H1 (cell line): ENCODE data around the gene TREM1. TPM values are rescaled to one million over a fixed set of nuclear protein-coding genes. Genes with fewer than 3 reads are reported as not detected.

Experiments used
- CTCF ChIA-PET: fragments of 300-600 bp; sonication (Branson Sonifier 250); formaldehyde crosslinking; loops from one replicate; lab custom pipeline; 2021; ENCODE audit not compliant: partially characterized antibody; lab: Charles Lee
- POLR2A ChIA-PET: fragments of 300-600 bp; sonication (Branson Sonifier 250); formaldehyde crosslinking; loops from one replicate; lab custom pipeline; 2021; ENCODE audit warnings: inconsistent platforms; ENCODE audit not compliant: partially characterized antibody; lab: Charles Lee
- DNase-seq, 2 experiments: peaks; one replicate each; pipeline versions ENCODE4 v3.0.0 to v3.0.0-alpha.2; 2010 to 2022; ENCODE audit warnings: low spot score in 2 of 2, low read depth in 1 of 2, mixed read lengths in 1 of 2
- FAIRE-seq: peaks from 2 replicates; lab custom pipeline; 2011; peaks lifted over from hg19 to GRCh38; lab: Jason Lieb, UNC
- H2AFZ ChIP-seq: 2 replicates; pipeline ENCODE4 v1.8.1; 2012; ENCODE audit warnings: low read length, inconsistent platforms
- H2AK5ac ChIP-seq: 2 replicates; pipeline ENCODE4 v1.6.1; 2013; ENCODE audit warnings: low read depth, low read length
- H2BK120ac ChIP-seq: replicated peaks from 2 replicates; pipeline ENCODE3; 2013; ENCODE audit warnings: low read depth, low read length, inconsistent platforms
- H2BK12ac ChIP-seq: 2 replicates; pipeline ENCODE4 v1.6.1; 2013; ENCODE audit warnings: low read depth, low read length
- H2BK15ac ChIP-seq: 2 replicates; pipeline ENCODE4 v1.6.1; 2013; ENCODE audit warnings: low read length
- H2BK20ac ChIP-seq: 2 replicates; pipeline ENCODE4 v1.6.1; 2013; ENCODE audit warnings: low read length
- H2BK5ac ChIP-seq: 2 replicates; pipeline ENCODE4 v1.6.1; 2013; ENCODE audit warnings: low read depth, low read length
- H3K14ac ChIP-seq: 2 replicates; pipeline ENCODE4 v1.6.1; 2013; ENCODE audit warnings: inconsistent platforms; ENCODE audit not compliant: insufficient read length
- H3K18ac ChIP-seq: 2 replicates; pipeline ENCODE4 v1.6.1; 2013; ENCODE audit warnings: low read length; ENCODE audit errors: extremely low read depth
- H3K23ac ChIP-seq: 2 replicates; pipeline ENCODE4 v1.6.1; 2013; ENCODE audit warnings: inconsistent platforms; ENCODE audit not compliant: insufficient read length
- H3K23me2 ChIP-seq: 2 replicates; pipeline ENCODE4 v1.6.1; 2013; ENCODE audit warnings: low read depth, low read length
- H3K27ac ChIP-seq: 2 replicates; pipeline ENCODE4 v1.6.1; 2011; ENCODE audit warnings: low read depth, low read length, inconsistent platforms
- H3K27me3 ChIP-seq, 4 experiments: replicated peaks in 1 of 4; 1 replicate in 1 of 4; 2 replicates in 3 of 4; pipeline versions ENCODE4 v1.6.1 to v1.8.1; 2011 to 2013; ENCODE audit warnings: low read length in 3 of 4, mild to moderate bottlenecking in 3 of 4, inconsistent platforms in 2 of 4, mixed read lengths in 2 of 4, moderate library complexity in 1 of 4; ENCODE audit not compliant: control insufficient read depth in 3 of 4, insufficient read depth in 3 of 4; ENCODE audit errors: extremely low read depth in 1 of 4
- H3K36me3 ChIP-seq, 4 experiments: 2 replicates each; pipeline versions ENCODE4 v1.6.1 to v1.8.1; 2011 to 2013; ENCODE audit warnings: mild to moderate bottlenecking in 4 of 4, low read length in 3 of 4, moderate library complexity in 2 of 4, control low read depth in 1 of 4, inconsistent platforms in 1 of 4; ENCODE audit not compliant: insufficient read depth in 4 of 4, control insufficient read depth in 2 of 4
- H3K4ac ChIP-seq: replicated peaks from 2 replicates; pipeline ENCODE3; 2013; ENCODE audit warnings: low read length, low read depth, mixed read lengths, inconsistent platforms; ENCODE audit not compliant: insufficient read length
- H3K4me1 ChIP-seq, 4 experiments: replicated peaks in 1 of 4; 1 replicate in 1 of 4; 2 replicates in 3 of 4; pipeline versions ENCODE4 v1.6.1 to v1.8.1; 2011 to 2013; ENCODE audit warnings: low read length in 3 of 4, inconsistent platforms in 2 of 4, mixed read lengths in 1 of 4; ENCODE audit not compliant: insufficient read depth in 4 of 4, control insufficient read depth in 3 of 4
- H3K4me2 ChIP-seq, 2 experiments: 2 replicates each; pipeline versions ENCODE4 v1.6.1 to v1.8.1; 2011 to 2013; ENCODE audit warnings: low read depth in 2 of 2, low read length in 2 of 2, control low read depth in 1 of 2, inconsistent platforms in 1 of 2, mild to moderate bottlenecking in 1 of 2; ENCODE audit not compliant: insufficient read depth in 1 of 2
- H3K4me3 ChIP-seq, 4 experiments: fragments of 200-600, 300-600 bp in 1 of 4; sonication (generic), shearing (Covaris generic), sonication (Bioruptor Twin) in 1 of 4; 2 replicates each; pipeline versions ENCODE4 v1.5.1 to v1.8.1; 2011 to 2016; ENCODE audit warnings: low read length in 4 of 4, low read depth in 3 of 4, control low read depth in 2 of 4, inconsistent platforms in 2 of 4, mild to moderate bottlenecking in 2 of 4, mixed read lengths in 1 of 4, moderate library complexity in 1 of 4; ENCODE audit not compliant: insufficient read depth in 2 of 4; ENCODE audit errors: extremely low read depth in 1 of 4
- H3K56ac ChIP-seq: replicated peaks from 2 replicates; pipeline ENCODE3; 2013; ENCODE audit warnings: low read depth, mild to moderate bottlenecking, mixed read lengths, low read length, inconsistent platforms; ENCODE audit not compliant: insufficient read length
- H3K79me1 ChIP-seq: 2 replicates; pipeline ENCODE4 v1.6.1; 2013; ENCODE audit warnings: low read depth, low read length, control low read depth
- H3K79me2 ChIP-seq, 2 experiments: 2 replicates each; pipeline versions ENCODE4 v1.6.1 to v1.8.1; 2012 to 2013; ENCODE audit warnings: low read length in 2 of 2, mild to moderate bottlenecking in 2 of 2, inconsistent platforms in 1 of 2; ENCODE audit not compliant: insufficient read depth in 2 of 2, control insufficient read depth in 1 of 2
- H3K9ac ChIP-seq, 4 experiments: replicated peaks in 1 of 4; 1 replicate in 1 of 4; 2 replicates in 3 of 4; pipeline versions ENCODE4 v1.6.1 to v1.8.1; 2011 to 2013; ENCODE audit warnings: low read depth in 3 of 4, low read length in 3 of 4, control low read depth in 2 of 4, mild to moderate bottlenecking in 2 of 4, moderate library complexity in 2 of 4, inconsistent platforms in 1 of 4; ENCODE audit errors: extremely low read depth in 1 of 4
- H3K9me3 ChIP-seq, 2 experiments: 2 replicates each; pipeline versions ENCODE4 v1.6.1 to v1.8.1; 2012 to 2013; ENCODE audit warnings: mild to moderate bottlenecking in 2 of 2, moderate library complexity in 2 of 2, control low read depth in 1 of 2, inconsistent platforms in 1 of 2, low read depth in 1 of 2, low read length in 1 of 2, mixed read lengths in 1 of 2; ENCODE audit not compliant: insufficient read depth in 2 of 2
- H4K20me1 ChIP-seq, 2 experiments: replicated peaks in 1 of 2; 2 replicates each; pipeline versions ENCODE3 to v1.8.1; 2011 to 2013; ENCODE audit warnings: inconsistent platforms in 2 of 2, low read length in 2 of 2, mild to moderate bottlenecking in 1 of 2; ENCODE audit not compliant: insufficient read depth in 2 of 2, control insufficient read depth in 1 of 2
- H4K5ac ChIP-seq: 2 replicates; pipeline ENCODE4 v1.6.1; 2013; ENCODE audit warnings: low read length, low read depth, mixed read lengths, inconsistent platforms; ENCODE audit not compliant: insufficient read length
- H4K8ac ChIP-seq: 2 replicates; pipeline ENCODE4 v1.8.0; 2013; ENCODE audit warnings: mild to moderate bottlenecking, moderate library complexity, low read length, inconsistent platforms; ENCODE audit not compliant: insufficient read depth; ENCODE audit errors: extremely low read depth
- H4K91ac ChIP-seq: replicated peaks from 2 replicates; pipeline ENCODE3; 2013; ENCODE audit warnings: low read length, mixed read lengths, inconsistent platforms; ENCODE audit not compliant: insufficient read length
- KDM5A ChIP-seq: fragments of 200-600 bp; IDR thresholded peaks from 2 replicates; pipeline ENCODE4 v1.7.1; 2012; ENCODE audit warnings: mild to moderate bottlenecking, low read length, inconsistent platforms, mixed read lengths
- ZNF274 ChIP-seq: IDR thresholded peaks from 2 replicates; pipeline ENCODE4 v1.7.0; 2012; ENCODE audit warnings: low read length, borderline replicate concordance; ENCODE audit errors: extremely low read depth
- WGBS, 2 experiments: shearing (Covaris generic) in 1 of 2; methylation state at CpG; one replicate each; pipeline versions ENCODE4 v1.1.6 to v1.1.7; 2013 to 2015; ENCODE audit warnings: low lambda C conversion rate in 2 of 2, mixed read lengths in 2 of 2, inconsistent platforms in 1 of 2, low coverage in 1 of 2, missing lambda C conversion rate in 1 of 2; ENCODE audit not compliant: insufficient replicate concordance in 2 of 2, insufficient coverage in 1 of 2, insufficient read length in 1 of 2; ENCODE audit errors: extremely low coverage in 1 of 2, missing lambda C conversion rate in 1 of 2; 5-methylcytosine and 5-hydroxymethylcytosine counted together
- polyA plus RNA-seq, 7 experiments: library from polyadenylated mRNA; depleted of rRNA in 3 of 7; stranded (reverse) in 5 of 7; unstranded in 2 of 7; fragments of >200 nt in 5 of 7; fragments of 200-250 nt in 2 of 7; gene quantifications; 1 replicate in 5 of 7; 2 replicates in 1 of 7; 4 replicates in 1 of 7; pipeline versions ENCODE4 v1.2.1 to v1.2.3, GENCODE V29; 2011 to 2013; ENCODE audit warnings: missing spikeins in 2 of 7, mixed read lengths in 2 of 7
- total RNA-seq: library from RNA; stranded (reverse); fragmentation: NEBNext Ultra II Directional; extraction: Animal tissue kit (Norgen Biotek cat#: 25700); gene quantifications from 2 replicates; pipeline ENCODE4 v1.2.1, GENCODE V29; 2021

The TREM1 gene
- total and polyA plus RNA-seq, 2 of the 8 experiments (the other 6 are each of a cell fraction or from before 2014, with no cell fraction given), result not detected

GRCh38 chr6:41269716-41270115 lies 16.8 kb downstream of the TREM1 start:
- no peak overlapping the region for H2AFZ ChIP-seq
- H3K14ac ChIP-seq, result no peak overlapping the region
- H3K36me3 ChIP-seq, result no peaks in the 10 kb centered on the region
- no peak overlapping the region for H3K18ac ChIP-seq
- H3K4me1 ChIP-seq, result no peaks in the 10 kb centered on the region
- no peak overlapping the region; the same call in 1 of the 2 replicates for H4K8ac ChIP-seq
- no peaks in the 10 kb centered on the region for H3K9me3 ChIP-seq
- H2BK5ac ChIP-seq, result no peak overlapping the region
- H3K27me3 ChIP-seq, result no peaks in the 10 kb centered on the region; a peak in 2 of 7 replicates
- H4K91ac ChIP-seq, result no peak overlapping the region
- no peak overlapping the region for H2BK12ac ChIP-seq
- H3K27ac ChIP-seq, result no peak overlapping the region
- H3K4me2 ChIP-seq, result no peak overlapping the region
- no peak overlapping the region for H3K56ac ChIP-seq
- DNase-seq (peak in 1 of 2 experiments; percentile 19), FAIRE-seq (no peak)
- no peaks in the 10 kb centered on the region for H3K79me1 ChIP-seq
- no peak overlapping the region for H4K5ac ChIP-seq
- H2BK15ac ChIP-seq, result no peak overlapping the region
- peaks cover 0 to 4% of the 10 kb centered on the region in 2 experiments for H4K20me1 ChIP-seq
- no peak overlapping the region for H3K4ac ChIP-seq
- H3K9ac ChIP-seq, result no peak overlapping the region
- ChIA-PET CTCF (interaction anchor here (0.6 to 2.1 kb wide), 7 partner anchors 8 to 144 kb away, joined by 3 to 10 read pairs (median 3); partner anchors contain the start of gene TREML4), POLR2A (no interaction called here)
- no peaks in the 10 kb centered on the region for H3K23me2 ChIP-seq
- no peak overlapping the region for H3K4me3 ChIP-seq
- no peak for TF ChIP-seq KDM5A
- no peak for TF ChIP-seq ZNF274
- no peak overlapping the region for H3K23ac ChIP-seq
- no peaks in the 10 kb centered on the region for H3K79me2 ChIP-seq
- no peak overlapping the region for H2BK120ac ChIP-seq
- WGBS, 2 experiments, result 90% methylated on average over 4 of the region's 4 CpGs; no CpG with 5 or more reads in 1 of the 2 experiments
- H2BK20ac ChIP-seq, result no peak overlapping the region
- no peak overlapping the region for H2AK5ac ChIP-seq
